Measurements from ENCODE around the gene HRAS.

GRCh38 chr11:550746-551085, 15.3 kb upstream of the HRAS start:
- TF ChIP-seq CTCF (IDR thresholded peaks at IDR 0.05) (no peak), EZH2 (IDR thresholded peaks at IDR 0.05; ENCODE audit: borderline replicate concordance, insufficient read depth, low read depth, low read length, poor library complexity, severe bottlenecking) (no peak)

Data from B cell (primary cell).